ENCODE results near the gene RNF7.
"Not testable (repeated sequence)": the region's sequence is repeated elsewhere in the genome, so short reads cannot be mapped to it uniquely, and the experiment has no call there.

Gene RNF7

GRCh38 chr3:141783632-141784031, 45.5 kb downstream of the RNF7 start:
- no peak for DNase-seq

- no peak for DNase-seq
Observed at GRCh38 chr3:141784096-141784495, 46.0 kb downstream of the RNF7 start.

GRCh38 chr3:141784531-141784930, 46.4 kb downstream of the RNF7 start:
- no peak for DNase-seq

- no peak for DNase-seq
Observed at GRCh38 chr3:141788149-141788548, 50.1 kb downstream of the RNF7 start.

- DNase-seq = not testable (repeated sequence)
Observed at GRCh38 chr3:141788750-141789149, 50.7 kb downstream of the RNF7 start.

- no peak for DNase-seq
Observed at GRCh38 chr3:141789281-141789680, 51.2 kb downstream of the RNF7 start.

GRCh38 chr3:141790171-141790570, 52.1 kb downstream of the RNF7 start:
- no peak for DNase-seq

GRCh38 chr3:141792495-141792894, 54.4 kb downstream of the RNF7 start:
- no peak for DNase-seq

- no peak for DNase-seq
Observed at GRCh38 chr3:141793476-141794260, 55.6 kb downstream of the RNF7 start.

- DNase-seq = no peak
Observed at GRCh38 chr3:141795276-141795675, 57.2 kb downstream of the RNF7 start.

- no peak for DNase-seq
Observed at GRCh38 chr3:141795741-141796080, 57.6 kb downstream of the RNF7 start.

- peak; percentile 75 to 87 for DNase-seq
Observed at GRCh38 chr3:141796081-141796888, 58.2 kb downstream of the RNF7 start.

Data from Kasumi-1 (cell line).